Subcutaneous abdominal adipose tissue (tissue), 5 donors: ENCODE results near the gene LDLRAD3.

ENCODE experiments used
- H3K27ac ChIP-seq: one replicate; pipeline ENCODE4 v1.7.0; 2013; ENCODE audit warnings: low read depth, mild to moderate bottlenecking, inconsistent platforms, low read length, moderate library complexity
- H3K27me3 ChIP-seq, 5 donors: one replicate each; pipeline ENCODE4 v1.7.0; 2013; ENCODE audit warnings: low read length in 5 of 5, inconsistent platforms in 1 of 5; ENCODE audit not compliant: control insufficient read depth in 5 of 5, insufficient read depth in 4 of 5
- H3K36me3 ChIP-seq, 5 donors: one replicate each; pipeline ENCODE4 v1.7.0; 2013; ENCODE audit warnings: low read length in 5 of 5; ENCODE audit not compliant: control insufficient read depth in 5 of 5, insufficient read depth in 5 of 5
- H3K4me1 ChIP-seq, 5 donors: one replicate each; pipeline ENCODE4 v1.7.0; 2013; ENCODE audit warnings: low read length in 5 of 5, mild to moderate bottlenecking in 3 of 5, moderate library complexity in 1 of 5; ENCODE audit not compliant: control insufficient read depth in 5 of 5, insufficient read depth in 5 of 5
- H3K4me3 ChIP-seq, 5 donors: one replicate each; pipeline ENCODE4 v1.7.0; 2013; ENCODE audit warnings: low read length in 5 of 5, low read depth in 1 of 5
- H3K9ac ChIP-seq, 5 donors: one replicate each; pipeline ENCODE4 v1.7.0; 2013; ENCODE audit warnings: low read length in 5 of 5, mild to moderate bottlenecking in 4 of 5, moderate library complexity in 3 of 5
- H3K9me3 ChIP-seq, 5 donors: one replicate each; pipeline ENCODE4 v1.7.0; 2013; ENCODE audit warnings: low read length in 5 of 5; ENCODE audit not compliant: control insufficient read depth in 5 of 5
- donor health status: healthy.
- donor health status: healthy.
- donor health status: healthy.
- donor health status: healthy.
- donor health status: healthy.

Gene LDLRAD3

GRCh38 chr11:36060926-36061325 lies 117.1 kb downstream of the LDLRAD3 start:
- Histone ChIP-seq H3K27ac (no peak overlapping the region), H3K36me3 (no peaks in the 10 kb centered on the region), H3K9me3 (peaks cover 0 to 9% (median 7%) of the 10 kb centered on the region in 5 donors), H3K9ac (no peak overlapping the region), H3K27me3 (no peaks in the 10 kb centered on the region), H3K4me1 (peaks cover 6 to 28% (median 22%) of the 10 kb centered on the region in 5 donors), H3K4me3 (no peak overlapping the region)

DNA sequence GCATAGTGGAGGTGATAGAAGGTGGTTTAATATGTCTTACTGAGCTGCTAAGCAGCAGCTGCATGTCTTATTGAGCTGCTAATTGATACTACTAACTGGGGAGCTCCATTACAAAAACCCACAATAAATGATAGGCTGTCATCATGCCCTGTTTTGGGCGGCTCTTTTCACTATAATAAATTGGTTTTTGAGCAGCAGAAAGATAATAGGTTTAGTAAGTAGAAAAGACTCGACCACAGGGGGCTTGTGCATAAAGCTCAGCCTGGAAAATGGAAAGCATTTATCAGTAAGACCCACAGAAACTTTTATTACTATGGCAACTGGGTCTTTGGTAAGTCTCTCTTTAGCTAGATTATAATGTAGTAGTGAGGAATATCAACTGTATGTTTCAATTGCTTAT lies 117.6 kb downstream of the LDLRAD3 start:
- Histone ChIP-seq H3K9me3 (peaks cover 0 to 9% (median 7%) of the 10 kb centered on the region in 5 donors), H3K9ac (no peak overlapping the region), H3K36me3 (no peaks in the 10 kb centered on the region), H3K27me3 (no peaks in the 10 kb centered on the region), H3K27ac (no peak overlapping the region), H3K4me1 (peaks cover 6 to 27% (median 20%) of the 10 kb centered on the region in 5 donors), H3K4me3 (no peak overlapping the region)

DNA sequence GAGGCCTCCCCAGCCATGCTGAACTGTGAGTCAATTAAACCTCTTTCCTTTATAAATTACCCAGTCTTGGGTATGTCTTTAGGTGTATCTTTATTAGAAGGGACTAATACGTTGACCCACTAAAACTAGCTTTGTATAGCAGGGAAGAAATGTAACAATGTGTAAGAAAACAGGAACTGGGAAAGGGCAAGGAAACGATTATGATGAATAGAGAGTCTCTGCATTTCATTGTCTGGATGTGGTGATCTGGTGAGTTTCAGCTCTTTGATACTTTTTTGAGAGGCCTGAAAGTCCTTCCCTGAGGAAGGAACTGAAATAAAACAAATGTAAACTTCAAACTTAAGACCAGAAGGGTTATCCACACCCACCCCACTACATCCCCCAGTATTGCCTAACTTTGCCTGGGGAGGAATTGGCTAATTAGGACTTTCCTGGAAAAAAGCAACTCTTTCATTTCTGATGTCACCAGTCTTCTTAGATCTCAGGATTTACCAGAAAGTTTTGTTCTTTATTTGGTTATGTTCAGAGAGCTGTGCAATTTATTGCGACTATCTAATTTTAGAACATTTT lies 119.0 kb downstream of the LDLRAD3 start:
- Histone ChIP-seq H3K4me1 (peaks cover 3 to 12% (median 7%) of the 10 kb centered on the region in 5 donors), H3K27ac (no peak overlapping the region), H3K36me3 (no peaks in the 10 kb centered on the region), H3K9ac (no peak overlapping the region), H3K9me3 (peaks cover 0 to 13% (median 7%) of the 10 kb centered on the region in 5 donors), H3K27me3 (no peaks in the 10 kb centered on the region), H3K4me3 (no peak overlapping the region)

- Histone ChIP-seq H3K9ac (no peak overlapping the region), H3K36me3 (no peaks in the 10 kb centered on the region), H3K27ac (no peak overlapping the region), H3K27me3 (no peaks in the 10 kb centered on the region), H3K4me1 (peaks cover 0 to 24% (median 13%) of the 10 kb centered on the region in 5 donors), H3K9me3 (peaks cover 0 to 5% (median 0%) of the 10 kb centered on the region in 5 donors), H3K4me3 (no peak overlapping the region)
Measured at GRCh38 chr11:36065436-36065835, 121.6 kb downstream of the LDLRAD3 start.

DNA sequence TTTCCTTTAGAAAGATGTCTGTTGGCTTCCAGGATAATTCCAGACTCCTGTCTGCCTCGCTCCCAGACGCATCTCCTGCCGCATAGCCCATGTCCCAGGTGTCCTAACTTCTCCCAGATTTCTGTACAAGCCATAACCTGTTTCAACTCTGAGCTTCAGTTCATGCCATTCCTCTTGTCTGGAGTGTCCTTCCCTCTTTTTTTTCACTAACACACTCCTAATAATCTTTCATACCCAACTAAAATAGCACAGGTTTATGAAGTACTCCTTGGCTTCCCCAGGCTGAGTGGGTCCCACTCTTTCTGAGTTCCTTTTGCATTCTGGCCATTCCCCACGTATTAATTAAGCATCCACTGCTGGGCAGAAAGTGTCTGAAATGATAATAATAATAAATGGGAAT lies 123.0 kb downstream of the LDLRAD3 start:
- H3K4me3 ChIP-seq: no peak overlapping the region
- no peaks in the 10 kb centered on the region for H3K27me3 ChIP-seq
- peaks cover 0 to 5% (median 0%) of the 10 kb centered on the region in 5 donors for H3K9me3 ChIP-seq
- H3K27ac ChIP-seq: no peak overlapping the region
- peaks cover 0 to 23% (median 13%) of the 10 kb centered on the region in 5 donors for H3K4me1 ChIP-seq
- no peak overlapping the region for H3K9ac ChIP-seq
- H3K36me3 ChIP-seq: no peaks in the 10 kb centered on the region

- Histone ChIP-seq H3K9me3 (peaks cover 0 to 5% (median 0%) of the 10 kb centered on the region in 5 donors), H3K4me3 (no peak overlapping the region), H3K36me3 (no peaks in the 10 kb centered on the region), H3K4me1 (peaks cover under 1 to 34% (median 29%) of the 10 kb centered on the region in 5 donors), H3K27me3 (no peaks in the 10 kb centered on the region), H3K9ac (no peak overlapping the region), H3K27ac (peak overlapping the region; percentile 9)
Measured at GRCh38 chr11:36069576-36070212, 125.8 kb downstream of the LDLRAD3 start.

DNA sequence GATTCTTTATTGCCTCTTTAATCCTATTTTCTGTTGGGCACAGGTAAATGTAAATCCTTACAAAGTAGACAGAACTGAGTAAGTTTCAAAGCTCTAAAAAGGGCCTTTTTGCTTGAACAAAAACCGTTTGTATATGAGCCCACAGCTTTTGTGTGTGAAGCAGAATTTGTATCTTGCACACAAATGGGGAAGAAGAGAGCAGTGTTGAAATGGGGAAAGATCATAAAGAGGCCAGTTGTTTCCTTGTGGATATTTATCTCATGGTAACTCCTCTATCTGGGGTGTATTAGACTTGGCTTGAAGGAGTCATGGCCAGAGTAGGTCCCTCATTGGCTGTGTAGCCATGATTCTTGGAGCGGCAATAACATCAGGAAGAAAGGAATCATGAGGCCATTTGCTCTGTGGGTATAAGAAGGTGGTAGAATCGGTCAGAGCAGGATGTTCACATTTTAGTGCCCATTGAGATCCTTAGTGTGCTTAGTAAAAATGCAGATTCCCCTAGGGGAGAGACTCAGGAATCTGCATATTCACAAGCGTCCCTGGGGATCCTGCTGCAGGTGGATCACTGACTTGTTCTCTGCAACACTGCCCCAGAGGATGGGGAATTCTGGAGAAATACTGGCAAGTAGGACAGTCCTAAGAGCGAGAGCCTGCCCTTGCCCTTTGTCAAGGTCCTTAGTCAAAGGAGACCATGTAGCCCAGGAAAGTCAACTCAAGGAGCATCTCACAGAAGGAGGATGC lies 126.5 kb downstream of the LDLRAD3 start:
- Histone ChIP-seq H3K27me3 (no peaks in the 10 kb centered on the region), H3K9ac (no peak overlapping the region), H3K4me3 (no peak overlapping the region), H3K27ac (no peak overlapping the region), H3K9me3 (peaks cover 0 to 5% (median 0%) of the 10 kb centered on the region in 5 donors), H3K36me3 (no peaks in the 10 kb centered on the region), H3K4me1 (peaks cover 3 to 39% (median 29%) of the 10 kb centered on the region in 5 donors)

- Histone ChIP-seq H3K27ac (no peak overlapping the region), H3K9ac (no peak overlapping the region), H3K36me3 (no peaks in the 10 kb centered on the region), H3K9me3 (peaks cover 0 to 5% (median 0%) of the 10 kb centered on the region in 5 donors), H3K4me3 (no peak overlapping the region), H3K27me3 (no peaks in the 10 kb centered on the region), H3K4me1 (peaks cover 3 to 34% (median 29%) of the 10 kb centered on the region in 5 donors)
Measured at GRCh38 chr11:36070954-36071330, 127.1 kb downstream of the LDLRAD3 start.

DNA sequence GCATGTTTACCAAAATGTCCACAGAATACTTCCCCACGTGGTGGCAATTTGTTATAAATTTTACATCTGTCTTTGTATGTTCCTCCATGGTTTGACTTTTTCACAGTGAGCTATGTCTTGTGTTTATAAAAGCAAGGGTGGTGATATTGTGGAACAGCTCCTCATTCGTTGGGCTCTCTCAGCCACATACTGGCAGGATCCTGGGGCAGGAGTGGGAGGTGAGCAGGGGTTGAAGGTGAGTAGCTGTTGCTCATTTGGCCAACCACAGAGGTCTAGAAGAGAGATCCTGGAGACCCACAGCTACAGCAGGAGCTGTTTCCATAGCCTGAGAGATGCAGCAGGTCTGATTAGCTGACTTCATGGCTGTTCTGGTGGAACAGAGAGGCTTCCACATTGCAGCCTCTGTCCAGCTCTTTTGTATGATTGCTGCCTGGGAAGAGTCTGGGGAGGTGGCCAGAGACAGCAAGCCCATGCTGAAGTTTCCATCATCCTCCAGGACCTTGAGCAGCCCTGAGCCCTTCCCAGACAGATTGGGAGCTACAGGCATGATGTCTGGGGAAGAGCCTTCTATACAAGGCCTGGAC lies 128.1 kb downstream of the LDLRAD3 start:
- Histone ChIP-seq H3K27ac (no peak overlapping the region), H3K36me3 (no peaks in the 10 kb centered on the region), H3K27me3 (no peaks in the 10 kb centered on the region), H3K9ac (no peak overlapping the region), H3K9me3 (peaks cover 0 to 1% (median 0%) of the 10 kb centered on the region in 5 donors), H3K4me3 (no peak overlapping the region), H3K4me1 (peaks cover 3 to 34% (median 29%) of the 10 kb centered on the region in 5 donors)
